Measurements from ENCODE around the gene ZNF579. TPM values are rescaled to one million over a fixed set of nuclear protein-coding genes. Genes with fewer than 3 reads are reported as not detected.

Gene ZNF579
- total RNA-seq, 1 experiment from 2014 or later = 7.2 TPM

DNA sequence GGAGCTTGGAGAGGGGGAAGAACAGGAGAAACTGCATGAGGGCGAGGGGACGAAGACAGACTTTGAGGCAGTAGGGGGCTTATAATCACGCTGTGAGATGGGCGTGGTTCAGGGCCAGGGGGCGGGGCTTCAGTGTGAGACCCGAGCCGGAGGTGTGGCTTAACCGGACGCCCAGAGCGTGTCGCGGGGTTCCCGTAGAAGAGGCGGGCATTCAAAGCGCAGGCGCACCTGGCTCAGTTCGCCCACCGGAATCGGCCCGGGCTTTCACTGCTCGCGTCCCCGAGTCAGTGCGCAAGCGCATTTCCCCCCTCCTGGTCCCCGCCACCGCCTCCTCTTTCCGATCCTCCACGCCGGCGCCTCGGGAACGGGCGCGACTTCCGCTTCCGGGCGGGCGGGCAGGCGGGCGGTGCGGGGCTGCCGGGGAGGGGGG, 24.6 kb upstream of the ZNF579 start:
- Histone ChIP-seq H3K36me3 (peaks cover 25% of the 10 kb centered on the region), H3K4me1 (replicated peaks) (peaks cover 18% of the 10 kb centered on the region), H3K4me3 (peak overlapping the region; percentile 69), H3K27ac (peak overlapping the region; percentile 67), H3K27me3 (replicated peaks) (no peaks in the 10 kb centered on the region), H3K9me3 (replicated peaks) (no peaks in the 10 kb centered on the region)
- DNase-seq (ENCODE audit: low read depth in 1 of 2, low spot score in 2 of 2) = peak; percentile 96 to 99

DNA sequence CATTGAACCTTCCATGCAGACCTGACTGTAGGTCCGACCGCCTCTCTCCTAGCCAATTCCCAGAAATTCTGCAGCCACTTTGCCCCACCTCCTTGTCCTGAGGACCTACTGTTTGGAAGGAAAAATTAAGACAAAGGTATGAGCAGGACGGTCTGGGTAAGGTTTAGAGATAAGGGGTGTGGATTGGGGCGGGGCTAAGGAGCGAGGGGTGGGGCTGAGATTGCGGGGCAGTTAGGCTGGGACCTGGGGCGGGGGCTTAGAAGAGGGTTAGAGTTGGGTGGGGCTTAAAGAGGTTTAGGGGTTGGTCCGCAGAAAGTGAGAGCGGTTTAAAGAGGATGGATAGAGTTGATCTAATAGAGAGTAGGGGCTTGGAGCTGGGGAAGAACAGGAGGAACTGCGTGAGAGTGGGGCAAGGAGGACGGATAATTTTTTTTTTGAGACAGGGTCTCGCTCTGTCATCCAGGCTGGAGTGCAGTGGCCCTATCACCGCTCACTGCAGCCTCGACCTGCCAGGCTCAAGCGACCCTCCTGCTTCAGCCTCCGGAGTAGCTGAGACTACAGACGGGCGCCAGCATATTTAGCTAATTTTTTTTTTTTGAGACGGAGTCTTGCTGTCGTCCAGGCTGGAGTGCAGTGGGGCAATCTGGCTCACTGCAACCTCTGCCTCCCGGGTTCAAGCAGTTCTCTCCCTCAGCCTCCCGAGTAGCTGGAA, 23.1 kb upstream of the ZNF579 start:
- Histone ChIP-seq H3K27me3 (replicated peaks) (no peaks in the 10 kb centered on the region), H3K9me3 (replicated peaks) (no peaks in the 10 kb centered on the region), H3K4me3 (no peak overlapping the region), H3K4me1 (replicated peaks) (peaks cover 18% of the 10 kb centered on the region), H3K27ac (no peak overlapping the region), H3K36me3 (peaks cover 13% of the 10 kb centered on the region)
- DNase-seq (ENCODE audit: low read depth in 1 of 2, low spot score in 2 of 2) = no peak

DNA sequence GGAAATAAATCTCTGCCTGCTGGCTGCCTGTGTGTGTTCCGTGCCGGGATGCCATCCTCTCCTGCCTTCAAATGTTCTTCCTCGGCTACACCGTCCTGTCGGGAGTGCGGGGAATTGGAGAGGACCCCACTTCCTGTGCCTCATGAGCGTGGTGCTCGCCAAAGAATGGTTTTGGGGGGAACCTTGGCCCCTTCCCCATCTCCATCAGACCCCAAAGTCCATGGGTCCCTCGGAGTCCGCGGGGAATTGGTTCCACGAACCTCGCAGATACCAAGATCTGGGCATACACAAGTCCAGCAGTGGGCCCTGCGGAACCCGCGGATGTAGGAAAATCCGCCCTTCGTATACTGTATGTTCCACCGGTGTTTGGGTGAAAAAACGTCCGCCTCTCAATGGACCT, 22.5 kb upstream of the ZNF579 start:
- H3K4me3 ChIP-seq = no peak overlapping the region
- no peak overlapping the region for H3K27ac ChIP-seq
- DNase-seq (ENCODE audit: low read depth in 1 of 2, low spot score in 2 of 2) = no peak
- no peaks in the 10 kb centered on the region for H3K9me3 ChIP-seq (replicated peaks)
- H3K36me3 ChIP-seq = peaks cover 13% of the 10 kb centered on the region
- no peaks in the 10 kb centered on the region for H3K27me3 ChIP-seq (replicated peaks)
- H3K4me1 ChIP-seq (replicated peaks) = peaks cover 18% of the 10 kb centered on the region

DNA sequence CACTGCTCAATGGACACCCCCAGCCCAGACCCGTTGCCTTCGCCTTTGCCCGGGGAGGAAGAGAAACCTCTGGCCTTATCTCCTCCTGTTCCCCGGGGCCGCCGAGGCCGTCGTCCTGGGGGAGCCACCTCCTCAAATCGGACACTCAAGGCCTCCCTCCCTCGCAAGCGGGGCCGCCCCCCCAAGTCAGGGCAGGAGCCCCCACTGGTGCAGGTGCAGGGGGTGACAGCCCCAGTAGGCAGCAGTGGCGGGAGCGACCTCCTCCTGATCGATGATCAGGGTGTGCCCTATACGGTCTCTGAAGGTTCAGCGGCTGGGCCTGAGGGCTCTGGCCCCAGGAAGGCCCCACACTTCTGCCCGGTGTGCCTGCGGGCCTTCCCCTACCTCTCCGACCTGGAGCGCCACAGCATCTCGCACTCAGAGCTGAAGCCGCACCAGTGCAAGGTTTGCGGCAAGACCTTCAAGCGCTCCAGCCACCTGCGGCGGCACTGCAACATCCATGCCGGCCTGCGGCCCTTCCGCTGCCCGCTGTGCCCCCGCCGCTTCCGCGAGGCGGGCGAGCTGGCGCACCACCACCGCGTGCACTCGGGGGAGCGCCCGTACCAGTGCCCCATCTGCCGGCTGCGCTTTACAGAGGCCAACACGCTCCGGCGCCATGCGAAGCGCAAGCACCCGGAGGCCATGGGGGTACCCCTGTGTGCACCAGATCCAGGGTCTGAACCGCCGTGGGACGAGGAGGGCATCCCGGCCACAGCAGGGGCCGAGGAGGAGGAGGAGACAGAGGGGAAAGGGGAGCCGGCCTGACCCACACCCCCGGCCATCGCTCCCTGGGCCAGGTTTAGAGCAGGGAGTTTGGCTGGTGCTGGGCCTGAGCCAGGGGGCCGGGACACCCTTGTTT, 21.7 kb upstream of the ZNF579 start:
- peaks cover 18% of the 10 kb centered on the region for H3K4me1 ChIP-seq (replicated peaks)
- no peaks in the 10 kb centered on the region for H3K9me3 ChIP-seq (replicated peaks)
- H3K27me3 ChIP-seq (replicated peaks) = no peaks in the 10 kb centered on the region
- H3K36me3 ChIP-seq = peaks cover 20% of the 10 kb centered on the region
- H3K4me3 ChIP-seq = no peak overlapping the region
- no peak overlapping the region for H3K27ac ChIP-seq
- DNase-seq (ENCODE audit: low read depth in 1 of 2, low spot score in 2 of 2) = no peak

DNA sequence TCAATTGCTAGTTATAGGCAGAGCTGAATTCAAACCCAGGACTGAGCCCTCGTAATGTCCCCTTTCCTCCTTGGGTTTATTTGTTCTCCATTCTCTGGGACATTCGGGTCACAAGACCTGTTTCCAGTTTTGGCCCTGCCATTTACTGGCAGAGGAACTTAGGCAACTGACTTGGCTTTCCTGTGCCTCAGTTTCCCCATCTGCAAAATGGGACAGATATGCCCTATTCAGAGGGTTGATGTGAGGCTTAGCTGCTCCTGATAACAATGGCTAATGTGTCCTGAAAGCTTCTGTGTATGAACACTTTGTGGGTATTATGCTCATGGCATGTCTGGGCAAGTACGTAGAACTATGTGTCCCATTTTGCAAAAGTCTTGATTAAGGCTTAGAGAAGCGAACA, 20.4 kb upstream of the ZNF579 start:
- Histone ChIP-seq H3K4me3 (peak overlapping the region; percentile 64; the same call in 1 of the 2 replicates), H3K9me3 (replicated peaks) (no peaks in the 10 kb centered on the region), H3K36me3 (peaks cover 24% of the 10 kb centered on the region), H3K4me1 (replicated peaks) (peaks cover 13% of the 10 kb centered on the region), H3K27ac (no peak overlapping the region), H3K27me3 (replicated peaks) (no peaks in the 10 kb centered on the region)
- DNase-seq (ENCODE audit: low read depth in 1 of 2, low spot score in 2 of 2) = no peak

DNA sequence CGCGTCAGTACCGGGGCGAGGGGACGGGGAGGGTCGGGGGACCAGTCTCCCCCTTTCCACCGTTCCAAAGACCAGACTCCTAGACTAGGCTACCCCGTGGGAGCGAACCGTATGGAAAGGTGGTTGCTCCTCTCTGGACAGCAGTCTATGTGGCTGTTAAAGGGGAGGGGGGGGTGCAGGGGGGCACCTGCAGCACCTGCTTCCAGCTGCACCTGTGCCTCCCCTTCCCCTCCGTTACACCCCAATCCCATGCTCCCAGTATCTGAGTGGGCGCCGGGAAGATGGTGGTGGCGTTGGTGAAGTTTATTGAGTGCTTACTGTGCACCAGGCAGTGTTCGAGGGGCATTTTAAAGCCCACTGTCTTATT, 20.0 kb upstream of the ZNF579 start:
- no peak for DNase-seq (ENCODE audit: low read depth in 1 of 2, low spot score in 2 of 2)
- Histone ChIP-seq H3K4me1 (replicated peaks) (peaks cover 13% of the 10 kb centered on the region), H3K36me3 (peaks cover 28% of the 10 kb centered on the region), H3K27ac (no peak overlapping the region), H3K9me3 (replicated peaks) (no peaks in the 10 kb centered on the region), H3K4me3 (peak overlapping the region; percentile 64), H3K27me3 (replicated peaks) (no peaks in the 10 kb centered on the region)

DNA sequence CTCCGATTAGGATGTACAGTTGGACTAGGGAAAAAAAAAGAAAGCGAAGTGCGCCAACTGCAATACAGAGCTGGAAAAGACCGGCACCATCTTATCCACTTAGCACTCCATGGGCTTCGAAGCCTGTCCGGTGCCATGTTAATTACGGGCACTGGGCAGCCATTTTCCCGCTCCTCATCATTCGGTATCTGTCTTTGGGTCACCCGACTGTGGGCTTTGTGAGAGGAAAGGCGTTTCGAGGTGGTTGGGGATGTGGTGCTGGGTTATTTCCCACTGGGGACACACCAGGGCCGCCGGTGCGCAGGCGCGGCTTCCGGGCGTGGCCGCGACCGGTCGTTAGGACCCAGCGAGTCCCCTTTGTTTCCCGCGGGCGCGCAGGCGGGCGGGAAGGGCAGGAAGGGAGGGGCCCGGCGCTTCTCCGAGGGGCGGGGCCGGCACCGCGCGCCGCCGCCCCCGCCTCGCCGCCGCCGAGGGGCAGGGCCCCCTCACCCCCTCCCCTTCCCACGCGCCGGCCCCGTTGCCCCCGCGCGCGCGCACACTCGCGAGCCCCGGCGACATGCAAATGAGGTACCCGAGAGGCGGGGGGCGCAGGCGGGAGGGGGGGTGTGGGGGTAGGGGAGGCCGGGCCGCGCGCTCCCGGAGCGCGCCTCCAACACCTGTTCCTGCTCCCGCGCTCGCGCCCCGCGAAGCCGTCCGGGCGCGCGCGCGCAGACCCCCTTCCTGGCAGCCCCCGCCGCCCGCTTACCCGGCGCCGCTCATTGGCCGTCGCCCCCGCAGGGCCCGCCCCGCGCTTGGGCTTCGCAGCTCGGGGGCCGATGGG, 19.4 kb upstream of the ZNF579 start, which contains the start of gene ZNF524:
TSS of gene ZNF524 (plus strand) at position 447 of the 820 bp plus-strand sequence. CDS start 1,825 bp downstream, outside the sequence.
- peaks cover 34% of the 10 kb centered on the region for H3K36me3 ChIP-seq
- peak within 1 kb of the TSS; percentile 93 for H3K27ac ChIP-seq
- peak within 1 kb of the TSS; percentile 64 for H3K4me3 ChIP-seq
- H3K27me3 ChIP-seq (replicated peaks) = no peaks in the 10 kb centered on the region
- peaks cover 13% of the 10 kb centered on the region for H3K4me1 ChIP-seq (replicated peaks)
- H3K9me3 ChIP-seq (replicated peaks) = no peaks in the 10 kb centered on the region
- peak; percentile 86 to 99 for DNase-seq (ENCODE audit: low read depth in 1 of 2, low spot score in 2 of 2)

DNA sequence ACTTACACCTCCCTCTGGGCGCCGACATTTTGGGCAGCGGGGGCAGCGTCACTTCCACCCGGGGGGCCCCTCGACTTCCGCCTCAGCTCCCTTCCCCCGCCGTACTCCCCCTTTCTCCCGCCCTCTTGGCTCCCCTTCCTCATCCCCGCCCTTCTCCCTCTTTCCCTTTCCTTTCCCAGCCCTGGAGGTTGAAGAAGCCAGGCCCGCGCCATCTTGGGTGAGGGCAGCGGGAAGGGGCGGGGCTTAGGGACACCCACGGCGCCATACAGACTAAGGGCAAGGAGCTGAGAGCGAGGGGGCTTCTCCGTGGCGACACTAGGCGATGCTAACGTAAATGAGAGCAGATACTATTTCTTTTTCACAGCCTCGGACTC, 18.8 kb upstream of the ZNF579 start, which contains the start of gene FIZ1:
TSS of gene FIZ1 (minus strand) at position 50 of the 374 bp plus-strand sequence. CDS start 1,652 bp downstream, outside the sequence.
- H3K4me3 ChIP-seq = peak within 1 kb of the TSS; percentile 64
- peak; percentile 98 to 100 for DNase-seq (ENCODE audit: low read depth in 1 of 2, low spot score in 2 of 2)
- peaks cover 39% of the 10 kb centered on the region for H3K36me3 ChIP-seq
- peaks cover 9% of the 10 kb centered on the region for H3K4me1 ChIP-seq (replicated peaks)
- peak within 1 kb of the TSS; percentile 93 for H3K27ac ChIP-seq
- no peaks in the 10 kb centered on the region for H3K27me3 ChIP-seq (replicated peaks)
- H3K9me3 ChIP-seq (replicated peaks) = no peaks in the 10 kb centered on the region

DNA sequence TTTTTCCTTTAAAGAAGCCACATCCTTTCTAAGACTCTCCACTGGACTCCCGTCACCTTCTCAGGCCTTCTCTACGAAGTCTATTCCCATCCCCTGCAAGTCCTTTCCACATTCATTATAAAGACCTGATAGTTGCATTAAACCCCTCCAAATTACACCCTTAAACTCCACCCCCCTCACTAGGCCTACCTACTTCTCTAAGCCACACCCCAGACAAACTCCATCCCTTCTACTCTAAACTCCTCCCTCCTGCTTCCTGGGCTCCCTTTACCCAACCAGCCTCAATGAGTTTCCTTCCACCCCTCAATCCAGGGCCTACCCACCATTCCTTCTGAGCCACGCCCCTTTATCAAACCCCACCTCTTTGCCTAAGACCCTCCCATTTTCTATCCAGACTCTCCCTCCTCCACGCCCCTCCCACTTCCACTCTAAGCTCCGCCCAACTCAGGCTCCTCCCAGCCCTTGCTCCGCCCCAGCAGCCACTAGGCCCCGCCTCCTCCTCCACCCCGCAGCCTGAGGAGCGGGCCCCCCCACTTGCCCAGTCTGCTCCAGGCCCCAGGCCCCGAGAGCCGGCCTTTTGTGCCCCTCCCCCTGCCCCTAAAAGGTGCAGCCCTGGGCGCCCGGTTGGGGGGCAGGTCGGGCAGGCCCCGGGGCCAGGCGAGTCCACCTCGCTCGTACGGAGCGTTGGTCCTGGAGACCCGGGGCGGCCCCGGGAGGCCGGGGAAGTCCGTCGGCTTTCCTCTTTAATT, 18.2 kb upstream of the ZNF579 start:
- Histone ChIP-seq H3K4me3 (peak overlapping the region; percentile 64), H3K36me3 (peaks cover 39% of the 10 kb centered on the region), H3K27me3 (replicated peaks) (no peaks in the 10 kb centered on the region), H3K27ac (peak overlapping the region; percentile 93), H3K9me3 (replicated peaks) (no peaks in the 10 kb centered on the region), H3K4me1 (replicated peaks) (peaks cover 5% of the 10 kb centered on the region)
- peak; percentile 96 to 99 for DNase-seq (ENCODE audit: low read depth in 1 of 2, low spot score in 2 of 2)

DNA sequence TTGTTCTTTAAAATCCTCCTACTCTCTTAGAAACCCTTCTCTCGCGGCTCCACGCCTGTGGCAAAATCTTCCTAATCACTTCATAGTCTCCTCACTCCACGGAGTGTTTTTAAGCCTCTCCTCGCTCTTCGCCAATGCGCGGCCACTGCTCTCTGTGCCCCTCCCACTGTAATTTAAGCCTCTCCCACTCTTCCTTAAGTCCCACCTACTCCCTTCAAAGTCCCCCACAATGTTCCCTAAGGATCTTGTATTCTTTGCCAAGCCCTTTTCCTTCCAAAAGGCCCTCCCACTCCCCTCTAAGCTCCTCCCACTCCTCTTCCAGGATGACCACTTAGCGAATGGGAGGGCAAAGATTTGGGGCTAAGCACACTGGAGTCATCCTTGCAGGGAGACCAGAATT, 17.4 kb upstream of the ZNF579 start:
- H3K4me1 ChIP-seq (replicated peaks) = peaks cover 5% of the 10 kb centered on the region
- no peak overlapping the region for H3K4me3 ChIP-seq
- no peak for DNase-seq (ENCODE audit: low read depth in 1 of 2, low spot score in 2 of 2)
- peaks cover 43% of the 10 kb centered on the region for H3K36me3 ChIP-seq
- no peak overlapping the region for H3K27ac ChIP-seq
- no peaks in the 10 kb centered on the region for H3K9me3 ChIP-seq (replicated peaks)
- H3K27me3 ChIP-seq (replicated peaks) = no peaks in the 10 kb centered on the region

DNA sequence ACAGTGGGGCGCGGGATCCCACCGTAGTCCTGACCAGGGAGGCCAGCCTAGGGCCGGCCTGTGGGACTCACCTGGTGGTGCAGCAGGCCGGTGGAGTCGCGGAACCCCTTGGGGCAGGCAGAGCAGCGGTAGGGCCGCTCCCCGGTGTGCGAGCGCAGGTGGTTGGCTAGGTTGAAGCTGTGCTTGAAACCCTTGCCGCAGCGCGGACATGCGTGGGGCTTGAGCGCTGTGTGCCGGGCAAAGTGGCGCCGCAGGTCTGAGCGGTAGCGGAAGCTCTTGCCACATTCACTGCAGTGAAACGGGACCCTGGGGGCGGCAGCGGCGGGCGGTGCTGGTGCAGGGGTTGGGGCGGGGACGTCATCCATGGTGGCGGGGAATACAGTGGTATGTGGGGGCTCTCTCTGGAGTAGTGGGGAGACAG, 16.9 kb upstream of the ZNF579 start:
- H3K27me3 ChIP-seq (replicated peaks) = no peaks in the 10 kb centered on the region
- H3K4me1 ChIP-seq (replicated peaks) = peaks cover 5% of the 10 kb centered on the region
- H3K36me3 ChIP-seq = peaks cover 45% of the 10 kb centered on the region

DNA sequence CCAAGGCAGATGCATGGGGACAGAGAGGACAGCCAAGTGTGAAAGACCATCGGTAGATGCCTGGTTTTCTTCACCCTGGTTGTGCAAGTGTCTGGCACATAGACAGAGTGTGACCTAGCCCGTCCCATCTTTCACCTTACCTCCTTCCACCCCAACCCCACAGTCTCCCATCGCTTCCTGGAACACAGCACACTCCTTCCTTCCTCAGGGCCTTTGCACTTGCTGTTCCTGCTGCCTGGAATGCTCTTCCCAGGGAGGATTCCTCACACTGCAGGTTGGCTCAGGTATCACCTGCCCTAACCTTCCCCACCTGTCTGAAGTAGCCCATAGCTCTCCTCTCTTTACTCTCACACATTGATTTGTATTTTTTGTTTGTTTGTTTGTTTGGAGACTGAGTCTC, 15.7 kb upstream of the ZNF579 start:
- H3K36me3 ChIP-seq = peaks cover 50% of the 10 kb centered on the region
- H3K27ac ChIP-seq = no peak overlapping the region
- H3K9me3 ChIP-seq (replicated peaks) = no peaks in the 10 kb centered on the region
- H3K4me3 ChIP-seq = no peak overlapping the region
- DNase-seq (ENCODE audit: low read depth in 1 of 2, low spot score in 2 of 2) = no peak
- no peaks in the 10 kb centered on the region for H3K27me3 ChIP-seq (replicated peaks)
- H3K4me1 ChIP-seq (replicated peaks) = peaks cover 5% of the 10 kb centered on the region

More for the DNA sequence above, 16.9 kb upstream of the ZNF579 start:
- Histone ChIP-seq H3K4me3 (no peak overlapping the region), H3K9me3 (replicated peaks) (no peaks in the 10 kb centered on the region), H3K27ac (no peak overlapping the region)
- no peak for DNase-seq (ENCODE audit: low read depth in 1 of 2, low spot score in 2 of 2)
